GM12878 (cell line): Measurements from ENCODE around the gene CUTA. TPM values are rescaled to one million over a fixed set of nuclear protein-coding genes. Genes with fewer than 3 reads are reported as not detected.

Experiments
- ATAC-seq: fragments of 200-7000 bp; cut with Tn5 transposase; 3 replicates; pipeline ENCODE4 v1.9.1; 2020; ENCODE audit warnings: mild to moderate bottlenecking, moderate library complexity
- BruUV-seq: library from RNA; stranded (reverse); fragments of 400-500 nt; replicated peaks from 2 replicates; lab custom pipeline; 2021; lab: Mats Ljungman, UMichigan
- CTCF ChIA-PET: fragments of 300-600 bp; sonication (Branson Sonifier 250); formaldehyde crosslinking; extraction: SDS; loops from one replicate; lab custom pipeline; 2021; ENCODE audit warnings: inconsistent platforms; lab: Yijun Ruan, JAX
- POLR2A ChIA-PET: fragments of 350-600 bp; formaldehyde crosslinking; extraction: SDS; loops from one replicate; lab custom pipeline; 2021; ENCODE audit warnings: inconsistent platforms; lab: Charles Lee
- RAD21 ChIA-PET: fragments of 300-600 bp; sonication (Branson Sonifier 250); formaldehyde crosslinking; loops from one replicate; lab custom pipeline; 2023; ENCODE audit warnings: antibody characterized with exemption; ENCODE audit not compliant: unreplicated experiment; lab: Charles Lee
- SMC1A ChIA-PET: fragments of 300-600 bp; sonication (Branson Sonifier 250); formaldehyde crosslinking; loops from one replicate; lab custom pipeline; 2023; ENCODE audit not compliant: unreplicated experiment, uncharacterized antibody; lab: Charles Lee
- DNase-seq: peaks from one replicate; pipeline ENCODE4 v3.0.0-alpha.2; 2011; ENCODE audit warnings: low read depth, low spot score
- FAIRE-seq: peaks from 3 replicates; lab custom pipeline; 2011; peaks lifted over from hg19 to GRCh38; lab: Jason Lieb, UNC
- H2AFZ ChIP-seq: 2 replicates; pipeline ENCODE4 v1.6.0; 2011; ENCODE audit warnings: low read depth, low read length, control low read depth; ENCODE audit not compliant: control insufficient read depth
- H3K27ac ChIP-seq: 2 replicates; pipeline ENCODE4 v1.5.1; 2011; ENCODE audit warnings: control low read depth; ENCODE audit not compliant: control insufficient read depth, insufficient read depth
- H3K27me3 ChIP-seq, 2 experiments: replicated peaks in 1 of 2; 2 replicates each; pipeline versions ENCODE4 v1.6.0 to v1.6.1; 2011; ENCODE audit warnings: low read length in 1 of 2; ENCODE audit not compliant: control insufficient read depth in 2 of 2, insufficient read depth in 2 of 2
- H3K36me3 ChIP-seq, 2 experiments: 2 replicates each; pipeline ENCODE4 v1.5.1; 2011; ENCODE audit warnings: low read length in 1 of 2; ENCODE audit not compliant: control insufficient read depth in 2 of 2, insufficient read depth in 2 of 2
- H3K4me1 ChIP-seq: 2 replicates; pipeline ENCODE4 v1.6.1; 2011; ENCODE audit warnings: mild to moderate bottlenecking, low read length, moderate library complexity, mixed read lengths; ENCODE audit not compliant: control insufficient read depth, insufficient read depth
- H3K4me2 ChIP-seq: 2 replicates; pipeline ENCODE4 v1.6.0; 2011; ENCODE audit warnings: control low read depth; ENCODE audit not compliant: control insufficient read depth, insufficient read depth
- H3K4me3 ChIP-seq: fragments of 200-600 bp; sonication (generic); 2 replicates; pipeline ENCODE4 v1.5.1; 2016
- H3K79me2 ChIP-seq: 2 replicates; pipeline ENCODE4 v1.6.0; 2011; ENCODE audit warnings: low read length; ENCODE audit not compliant: control insufficient read depth, insufficient read depth
- H3K9ac ChIP-seq: 2 replicates; pipeline ENCODE4 v1.8.0; 2011; ENCODE audit warnings: low read length, control low read depth, mixed read lengths; ENCODE audit not compliant: control insufficient read depth, insufficient read depth
- H3K9me3 ChIP-seq: replicated peaks from 3 replicates; pipeline ENCODE4 v1.5.1; 2011; ENCODE audit warnings: mild to moderate bottlenecking, low read length; ENCODE audit not compliant: control insufficient read depth, insufficient read depth
- H4K20me1 ChIP-seq: 2 replicates; pipeline ENCODE4 v1.6.0; 2011; ENCODE audit not compliant: control insufficient read depth, insufficient read depth
- FOXK2 ChIP-seq: fragments of 450-650 bp; IDR thresholded peaks from 2 replicates; pipeline ENCODE4 v1.6.1; 2017; ENCODE audit warnings: mild to moderate bottlenecking, moderate library complexity
- HDAC6 ChIP-seq: fragments of 200-600 bp; sonication (generic); IDR thresholded peaks from one replicate; pipeline ENCODE4 v1.8.0; 2017; ENCODE audit warnings: antibody characterized with exemption; ENCODE audit not compliant: unreplicated experiment
- IRF4 ChIP-seq: IDR thresholded peaks from 2 replicates; pipeline ENCODE4 v1.6.1; 2011; ENCODE audit warnings: low read depth, low read length
- NBN ChIP-seq: fragments of 450-650 bp; IDR thresholded peaks from 2 replicates; pipeline ENCODE4 v1.6.1; 2016
- NR2C2 ChIP-seq: IDR thresholded peaks from 2 replicates; pipeline ENCODE4 v1.6.1; 2011; ENCODE audit warnings: borderline replicate concordance, low read depth; ENCODE audit not compliant: control insufficient read depth, insufficient read length
- NRF1 ChIP-seq: conservative IDR thresholded peaks from 2 replicates; pipeline ENCODE4 v1.6.1; 2011; ENCODE audit warnings: mild to moderate bottlenecking, low read depth, low read length, improper control_type of control experiment
- PBX3 ChIP-seq: IDR thresholded peaks from 2 replicates; pipeline ENCODE4 v1.6.1; 2011; ENCODE audit warnings: mild to moderate bottlenecking, low read depth, low read length, moderate library complexity; ENCODE audit not compliant: insufficient replicate concordance
- STAT1 ChIP-seq: fragments of 450-650 bp; conservative IDR thresholded peaks from 2 replicates; pipeline ENCODE4 v1.6.1; 2014; ENCODE audit warnings: antibody characterized with exemption, mild to moderate bottlenecking
- SUZ12 ChIP-seq: fragments of 200-600 bp; sonication (generic); IDR thresholded peaks from one replicate; pipeline ENCODE4 v1.6.1; 2018; ENCODE audit warnings: antibody characterized with exemption, mild to moderate bottlenecking; ENCODE audit not compliant: unreplicated experiment
- ZNF24 ChIP-seq: fragments of 450-650 bp; IDR thresholded peaks from 2 replicates; pipeline ENCODE4 v1.6.1; 2017; ENCODE audit warnings: antibody characterized with exemption, mild to moderate bottlenecking
- WGBS: methylation state at CpG from one replicate; pipeline ENCODE4 v1.1.6; 2016; ENCODE audit warnings: low lambda C conversion rate; ENCODE audit not compliant: insufficient replicate concordance, insufficient coverage; ENCODE audit errors: missing lambda C conversion rate; 5-methylcytosine and 5-hydroxymethylcytosine counted together
- in situ Hi-C: fragments of 300-500 bp; cut with MboI; formaldehyde crosslinking; loops from 9 replicates; pipeline ENCODE4 v1.14.3; 2018; ENCODE audit warnings: mixed read lengths
- intact Hi-C: fragments of 100-400 bp; cut with micrococcal nuclease; formaldehyde crosslinking; loops from one replicate; pipeline ENCODE4 v1.14.2; 2022; ENCODE audit not compliant: unreplicated experiment
- polyA plus RNA-seq, 11 experiments: library from polyadenylated mRNA; depleted of rRNA in 4 of 11; unstranded in 6 of 11; stranded (reverse) in 5 of 11; fragments of >200 nt; fragmentation: Nextera tagmentation in 4 of 11; fragmentation: Illumina TruSeq in 1 of 11; extraction: Ambion mirVana in 4 of 11; extraction: Trizol in 1 of 11; gene quantifications; 1 replicate in 1 of 11; 2 replicates in 10 of 11; pipeline versions ENCODE4 v1.2.1 to v1.2.3, GENCODE V29; 2011 to 2016; ENCODE audit warnings: inconsistent platforms in 2 of 11, missing spikeins in 2 of 11, low read depth in 1 of 11
- total RNA-seq, 4 experiments: library from RNA; depleted of rRNA in 3 of 4; stranded (reverse); fragments of >200 nt in 3 of 4; fragmentation: Illumina TruSeq in 1 of 4; extraction: Trizol in 1 of 4; gene quantifications; 2 replicates each; pipeline versions ENCODE4 v1.2.1 to v1.2.3, GENCODE V29; 2013 to 2021
- TF ChIP-seq, protein P1 (sequence below): IDR thresholded peaks from 2 replicates; pipeline ENCODE4 v1.6.1; 2011; ENCODE audit warnings: borderline replicate concordance, low read depth, mild to moderate bottlenecking, moderate library complexity, low read length; ENCODE audit not compliant: insufficient read depth, poor library complexity, severe bottlenecking
- TF ChIP-seq, protein P2 (sequence below): fragments of 450-650 bp; formaldehyde crosslinking; IDR thresholded peaks from 2 replicates; pipeline ENCODE4 v1.4.0; 2022; ENCODE audit warnings: mild to moderate bottlenecking, moderate library complexity

Gene CUTA
- total and polyA plus RNA-seq, 10 of the 15 experiments (the other 5 are each of a cell fraction or from before 2014, with no cell fraction given) = 102 to 293 (median 189) TPM

- Histone ChIP-seq H3K79me2 (peaks cover 54% of the 10 kb centered on the region), H3K27ac (peak overlapping the region; percentile 91), H3K4me2 (peak overlapping the region; percentile 97), H3K9me3 (no peaks in the 10 kb centered on the region), H3K9ac (peak overlapping the region; percentile 94), H3K36me3 (peaks cover 0 to 2% of the 10 kb centered on the region in 2 experiments; a peak in 1 of 4 replicates), H3K4me1 (peaks cover 6% of the 10 kb centered on the region), H3K27me3 (no peaks in the 10 kb centered on the region), H3K4me3 (peak overlapping the region; percentile 74), H2AFZ (peak overlapping the region; percentile 42), H4K20me1 (no peaks in the 10 kb centered on the region)
- BruUV-seq = TSS peak; percentile 76
- WGBS = 2% methylated on average over 5 of the region's 5 CpGs
- in situ Hi-C loops = no loop called here
- ChIA-PET RAD21 (interaction anchor here (1.3 to 2.4 kb wide), 2 partner anchors 34 to 62 kb away, joined by 3 to 7 read pairs; partner anchors contain the start of gene ZBTB9), POLR2A (interaction anchor here (0.6 to 1.1 kb wide), 3 partner anchors 26 to 103 kb away, joined by 3 to 4 read pairs (median 4); partner anchors contain the start of gene SYNGAP1), CTCF (no interaction called here), SMC1A (interaction anchor here (1.6 kb wide), 1 partner anchor 115 kb away, joined by 3 read pairs; the partner anchor contains the start of gene B3GALT4)
- TF ChIP-seq HDAC6 = no peak
- no peak for TF ChIP-seq NR2C2
- TF ChIP-seq FOXK2 = no peak
- TF ChIP-seq, protein P1, sequence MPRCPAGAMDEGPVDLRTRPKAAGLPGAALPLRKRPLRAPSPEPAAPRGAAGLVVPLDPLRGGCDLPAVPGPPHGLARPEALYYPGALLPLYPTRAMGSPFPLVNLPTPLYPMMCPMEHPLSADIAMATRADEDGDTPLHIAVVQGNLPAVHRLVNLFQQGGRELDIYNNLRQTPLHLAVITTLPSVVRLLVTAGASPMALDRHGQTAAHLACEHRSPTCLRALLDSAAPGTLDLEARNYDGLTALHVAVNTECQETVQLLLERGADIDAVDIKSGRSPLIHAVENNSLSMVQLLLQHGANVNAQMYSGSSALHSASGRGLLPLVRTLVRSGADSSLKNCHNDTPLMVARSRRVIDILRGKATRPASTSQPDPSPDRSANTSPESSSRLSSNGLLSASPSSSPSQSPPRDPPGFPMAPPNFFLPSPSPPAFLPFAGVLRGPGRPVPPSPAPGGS = no peak
- no peak for TF ChIP-seq NBN
- no peak for TF ChIP-seq SUZ12
- no peak for TF ChIP-seq STAT1
- TF ChIP-seq ZNF24 = no peak
- TF ChIP-seq IRF4 = no peak
- no peak for TF ChIP-seq PBX3
- TF ChIP-seq, protein P2, sequence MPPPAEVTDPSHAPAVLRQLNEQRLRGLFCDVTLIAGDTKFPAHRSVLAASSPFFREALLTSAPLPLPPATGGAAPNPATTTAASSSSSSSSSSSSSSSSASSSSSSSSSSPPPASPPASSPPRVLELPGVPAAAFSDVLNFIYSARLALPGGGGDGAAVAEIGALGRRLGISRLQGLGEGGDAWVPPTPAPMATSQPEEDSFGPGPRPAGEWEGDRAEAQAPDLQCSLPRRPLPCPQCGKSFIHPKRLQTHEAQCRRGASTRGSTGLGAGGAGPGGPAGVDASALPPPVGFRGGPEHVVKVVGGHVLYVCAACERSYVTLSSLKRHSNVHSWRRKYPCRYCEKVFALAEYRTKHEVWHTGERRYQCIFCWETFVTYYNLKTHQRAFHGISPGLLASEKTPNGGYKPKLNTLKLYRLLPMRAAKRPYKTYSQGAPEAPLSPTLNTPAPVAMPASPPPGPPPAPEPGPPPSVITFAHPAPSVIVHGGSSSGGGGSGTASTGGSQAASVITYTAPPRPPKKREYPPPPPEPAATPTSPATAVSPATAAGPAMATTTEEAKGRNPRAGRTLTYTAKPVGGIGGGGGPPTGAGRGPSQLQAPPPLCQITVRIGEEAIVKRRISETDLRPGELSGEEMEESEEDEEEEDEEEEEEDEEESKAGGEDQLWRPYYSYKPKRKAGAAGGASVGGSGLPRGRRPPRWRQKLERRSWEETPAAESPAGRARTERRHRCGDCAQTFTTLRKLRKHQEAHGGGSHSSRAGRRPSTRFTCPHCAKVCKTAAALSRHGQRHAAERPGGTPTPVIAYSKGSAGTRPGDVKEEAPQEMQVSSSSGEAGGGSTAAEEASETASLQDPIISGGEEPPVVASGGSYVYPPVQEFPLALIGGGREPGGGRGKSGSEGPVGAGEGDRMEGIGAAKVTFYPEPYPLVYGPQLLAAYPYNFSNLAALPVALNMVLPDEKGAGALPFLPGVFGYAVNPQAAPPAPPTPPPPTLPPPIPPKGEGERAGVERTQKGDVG (CRISPR knock-in tag) = no peak
- TF ChIP-seq NRF1 = no peak
- no peak for FAIRE-seq
- peak; percentile 5; the same call in 2 of the 3 replicates for ATAC-seq
- intact Hi-C loops = loop anchor here (5.0 kb wide), 1 partner anchor 115 kb away; the partner anchor contains the start of gene B3GALT4
- no peak for DNase-seq
Measured at GRCh38 chr6:33392595-33392948, 25.3 kb downstream of the CUTA start.
